Osteoblast (primary cell): ENCODE data around the gene ETV4. TPM values are rescaled to one million over a fixed set of nuclear protein-coding genes. Genes with fewer than 3 reads are reported as not detected.

Experiments used
- DNase-seq: peaks from one replicate; pipeline ENCODE4 v3.0.0; 2011; ENCODE audit warnings: low spot score, mixed read lengths; ENCODE audit not compliant: insufficient read length; ENCODE audit errors: missing footprints
- H2AFZ ChIP-seq: 2 replicates; pipeline ENCODE4 v1.6.0; 2011; ENCODE audit warnings: mild to moderate bottlenecking, low read length
- H3K27ac ChIP-seq: 2 replicates; pipeline ENCODE4 v1.5.1; 2011; ENCODE audit warnings: mild to moderate bottlenecking, low read depth, low read length, moderate library complexity
- H3K27me3 ChIP-seq: 2 replicates; pipeline ENCODE4 v1.6.0; 2012; ENCODE audit warnings: mild to moderate bottlenecking, control low read depth, inconsistent platforms, low read length, moderate library complexity; ENCODE audit not compliant: insufficient read depth
- H3K36me3 ChIP-seq: 2 replicates; pipeline ENCODE4 v1.5.1; 2011; ENCODE audit warnings: mild to moderate bottlenecking, low read length, control low read depth, moderate library complexity; ENCODE audit not compliant: insufficient read depth
- H3K4me1 ChIP-seq: 2 replicates; pipeline ENCODE4 v1.5.1; 2011; ENCODE audit warnings: mild to moderate bottlenecking, low read length, control low read depth, moderate library complexity; ENCODE audit not compliant: insufficient read depth
- H3K4me2 ChIP-seq: 2 replicates; pipeline ENCODE4 v1.6.0; 2011; ENCODE audit warnings: mild to moderate bottlenecking, low read length; ENCODE audit not compliant: insufficient read depth
- H3K4me3 ChIP-seq: fragments of 200-600 bp; sonication (generic); 3 replicates; pipeline ENCODE4 v1.5.1; 2012; ENCODE audit warnings: mild to moderate bottlenecking, low read length, inconsistent platforms; ENCODE audit not compliant: insufficient read depth
- H3K79me2 ChIP-seq: 2 replicates; pipeline ENCODE4 v1.6.0; 2012; ENCODE audit warnings: mild to moderate bottlenecking, low read length, control low read depth, inconsistent platforms; ENCODE audit not compliant: insufficient read depth
- H3K9me3 ChIP-seq: 2 replicates; pipeline ENCODE4 v1.5.1; 2011; ENCODE audit warnings: low read depth, low read length, control low read depth
- H4K20me1 ChIP-seq: 2 replicates; pipeline ENCODE4 v1.6.0; 2012; ENCODE audit warnings: mild to moderate bottlenecking, low read length, control low read depth; ENCODE audit not compliant: insufficient read depth
- CTCF ChIP-seq: IDR thresholded peaks from 2 replicates; pipeline ENCODE4 v1.5.1; 2011; ENCODE audit warnings: mild to moderate bottlenecking, low read depth, low read length, moderate library complexity; ENCODE audit errors: extremely low read depth
- total RNA-seq: library from RNA; depleted of rRNA; stranded (reverse); fragments of >200 nt; gene quantifications from 2 replicates; pipeline ENCODE4 v1.2.3, GENCODE V29; 2012

The ETV4 gene
- total RNA-seq, 1 donor = 0.72 TPM

GRCh38 chr17:43558805-43559160 lies 12.6 kb upstream of the ETV4 start:
- Histone ChIP-seq H2AFZ (no peak overlapping the region), H3K27ac (no peak overlapping the region), H4K20me1 (no peaks in the 10 kb centered on the region), H3K36me3 (no peaks in the 10 kb centered on the region), H3K27me3 (peaks cover 19% of the 10 kb centered on the region), H3K4me3 (no peak overlapping the region), H3K9me3 (no peaks in the 10 kb centered on the region), H3K4me2 (no peak overlapping the region), H3K4me1 (no peaks in the 10 kb centered on the region), H3K79me2 (no peaks in the 10 kb centered on the region)
- TF ChIP-seq CTCF = no peak
- no peak for DNase-seq

DNA sequence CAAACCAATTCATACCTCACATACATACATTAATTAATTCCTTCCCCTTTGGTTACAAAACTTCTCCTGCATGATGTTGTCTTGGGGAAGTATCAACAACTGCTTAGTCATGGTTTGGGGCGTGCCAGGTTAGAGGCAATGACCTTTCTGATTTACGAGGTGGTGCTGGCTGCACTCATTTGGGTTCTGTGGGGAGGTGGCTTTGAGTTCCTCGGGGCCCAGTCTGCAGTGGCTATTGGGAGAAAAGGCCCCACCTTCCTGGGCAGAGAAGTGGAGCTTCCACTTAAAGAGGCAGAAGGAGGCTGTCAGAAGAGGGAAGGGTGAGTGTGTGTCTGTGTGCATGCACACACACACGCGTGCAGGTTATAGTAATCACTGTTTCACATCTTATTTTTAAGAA lies 10.2 kb upstream of the ETV4 start:
- no peaks in the 10 kb centered on the region for H3K79me2 ChIP-seq
- TF ChIP-seq CTCF = no peak
- peak; percentile 80 for DNase-seq
- H3K9me3 ChIP-seq = no peaks in the 10 kb centered on the region
- H2AFZ ChIP-seq = no peak overlapping the region
- H3K27me3 ChIP-seq = peaks cover 6% of the 10 kb centered on the region
- H4K20me1 ChIP-seq = no peaks in the 10 kb centered on the region
- no peaks in the 10 kb centered on the region for H3K36me3 ChIP-seq
- no peaks in the 10 kb centered on the region for H3K4me1 ChIP-seq
- no peak overlapping the region for H3K4me2 ChIP-seq
- H3K27ac ChIP-seq = no peak overlapping the region
- H3K4me3 ChIP-seq = no peak overlapping the region

DNA sequence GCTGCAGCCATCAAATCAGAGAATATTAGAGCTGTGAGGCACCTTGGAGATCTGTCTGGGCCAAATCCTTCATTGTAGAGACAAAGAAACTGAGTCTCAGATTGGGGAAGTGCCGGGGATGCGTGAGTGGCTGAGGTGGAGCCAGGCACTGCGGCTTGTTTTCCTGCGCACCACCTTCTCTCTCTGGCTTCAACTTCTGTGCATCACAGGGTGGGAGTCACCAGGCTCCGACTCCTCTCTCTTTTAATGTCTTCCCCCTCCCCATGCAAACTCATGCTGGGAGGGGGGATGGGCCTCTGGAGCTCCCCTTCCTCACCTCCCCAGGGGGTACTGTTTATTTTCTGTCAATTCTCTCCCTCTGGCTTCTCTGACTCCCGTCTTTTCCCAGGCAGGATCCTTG lies 8.7 kb upstream of the ETV4 start:
- no peaks in the 10 kb centered on the region for H3K79me2 ChIP-seq
- no peak overlapping the region for H3K4me3 ChIP-seq
- H2AFZ ChIP-seq = no peak overlapping the region
- peaks cover 6% of the 10 kb centered on the region for H3K27me3 ChIP-seq
- H3K4me2 ChIP-seq = no peak overlapping the region
- H3K27ac ChIP-seq = no peak overlapping the region
- H4K20me1 ChIP-seq = no peaks in the 10 kb centered on the region
- no peak for TF ChIP-seq CTCF
- no peak for DNase-seq
- H3K4me1 ChIP-seq = no peaks in the 10 kb centered on the region
- no peaks in the 10 kb centered on the region for H3K9me3 ChIP-seq
- H3K36me3 ChIP-seq = no peaks in the 10 kb centered on the region

DNA sequence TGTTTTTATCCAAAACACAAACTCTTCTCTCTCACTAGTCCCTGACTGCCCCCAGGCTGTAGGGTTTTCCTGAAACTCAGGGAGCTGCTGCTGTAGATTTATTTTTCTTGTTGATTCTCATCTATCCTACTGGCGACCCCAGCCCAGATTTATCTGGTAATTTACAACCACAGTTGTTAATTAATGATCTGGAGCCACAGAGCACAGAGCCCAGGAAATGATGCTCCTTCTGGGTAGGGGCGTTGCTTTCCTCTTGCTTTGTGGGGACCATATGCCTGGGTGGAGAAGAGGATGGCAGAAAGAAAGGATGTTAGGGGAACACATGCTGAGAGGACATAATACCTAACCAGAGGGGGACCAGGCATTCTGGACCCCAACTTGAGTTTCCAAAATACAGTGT lies 7.4 kb upstream of the ETV4 start:
- no peak overlapping the region for H2AFZ ChIP-seq
- TF ChIP-seq CTCF = no peak
- DNase-seq = peak; percentile 27
- H3K27me3 ChIP-seq = peaks cover 6% of the 10 kb centered on the region
- no peak overlapping the region for H3K27ac ChIP-seq
- H4K20me1 ChIP-seq = no peaks in the 10 kb centered on the region
- no peaks in the 10 kb centered on the region for H3K79me2 ChIP-seq
- H3K4me3 ChIP-seq = no peak overlapping the region
- no peaks in the 10 kb centered on the region for H3K4me1 ChIP-seq
- H3K36me3 ChIP-seq = no peaks in the 10 kb centered on the region
- H3K9me3 ChIP-seq = no peaks in the 10 kb centered on the region
- H3K4me2 ChIP-seq = no peak overlapping the region
